GM18499 (cell line): ENCODE data around the gene TRIM65.
"Not testable (repeated sequence)": the region's sequence is repeated elsewhere in the genome, so short reads cannot be mapped to it uniquely, and the experiment has no call there.

Experiments used
- ATAC-seq: cut with Tn5 transposase; IDR thresholded peaks from one replicate; pipeline ENCODE4 v1.9.1; 2021; ENCODE audit warnings: moderate number of reproducible peaks; ENCODE audit not compliant: insufficient read depth, unreplicated experiment

Gene TRIM65

GRCh38 chr17:75855310-75856061 lies 41.3 kb downstream of the TRIM65 start, which contains the start of gene WBP2:
Gene WBP2 (minus strand): TSS chr17:75855335. CDS start chr17:75855297, 38 bp downstream.
- peak; percentile 73 for ATAC-seq

- no peak for ATAC-seq
These were observed 41.9 kb downstream of the TRIM65 start for GRCh38 chr17:75854881-75855309.

GRCh38 chr17:75854101-75854748 lies 42.5 kb downstream of the TRIM65 start:
- no peak for ATAC-seq

GRCh38 chr17:75853433-75853832 lies 43.3 kb downstream of the TRIM65 start:
- ATAC-seq: no peak

- not testable (repeated sequence) for ATAC-seq
These were observed 45.1 kb downstream of the TRIM65 start for GRCh38 chr17:75851693-75851991.

- no peak for ATAC-seq
These were observed 45.6 kb downstream of the TRIM65 start for GRCh38 chr17:75850928-75851692.

- ATAC-seq: no peak
These were observed 47.0 kb downstream of the TRIM65 start for GRCh38 chr17:75849724-75850123.

- ATAC-seq: no peak
These were observed 47.5 kb downstream of the TRIM65 start for GRCh38 chr17:75849279-75849646.

GRCh38 chr17:75848523-75849278 lies 48.0 kb downstream of the TRIM65 start:
- no peak for ATAC-seq

- ATAC-seq: no peak
These were observed 48.9 kb downstream of the TRIM65 start for GRCh38 chr17:75847614-75848522.

- ATAC-seq: no peak
These were observed 49.8 kb downstream of the TRIM65 start for GRCh38 chr17:75846692-75847613.

GRCh38 chr17:75845933-75846691 lies 50.6 kb downstream of the TRIM65 start:
- ATAC-seq: no peak

GRCh38 chr17:75845058-75845711 lies 51.6 kb downstream of the TRIM65 start:
- ATAC-seq: no peak

- ATAC-seq: no peak
These were observed 52.2 kb downstream of the TRIM65 start for GRCh38 chr17:75844530-75845057.

- no peak for ATAC-seq
These were observed 52.9 kb downstream of the TRIM65 start, which contains the start of gene UNC13D for GRCh38 chr17:75843577-75844529. Gene UNC13D (minus strand): TSS chr17:75844404. CDS start chr17:75844337, 67 bp downstream.
